Bronchial epithelial cell (primary cell): ENCODE results near the gene ALDH1A2. TPM values are rescaled to one million over a fixed set of nuclear protein-coding genes. Genes with fewer than 3 reads are reported as not detected.
A peak's percentile ranks its signal among the peaks of the same experiment; 100 is the strongest.
"Not testable (repeated sequence)": the region's sequence is repeated elsewhere in the genome, so short reads cannot be mapped to it uniquely, and the experiment has no call there.

Experiments
- DNase-seq: peaks from one replicate; pipeline ENCODE4 v3.0.0-alpha.2; 2010; ENCODE audit warnings: low read depth
- FAIRE-seq: peaks from 2 replicates; lab custom pipeline; 2011; peaks lifted over from hg19 to GRCh38; lab: Jason Lieb, UNC
- H3K27me3 ChIP-seq: 2 replicates; pipeline ENCODE4 v1.5.1; 2011; ENCODE audit warnings: low read length; ENCODE audit not compliant: control insufficient read depth, insufficient read depth
- H3K36me3 ChIP-seq: 2 replicates; pipeline ENCODE4 v1.5.1; 2011; ENCODE audit warnings: low read length; ENCODE audit not compliant: control insufficient read depth, insufficient read depth
- H3K4me3 ChIP-seq: 2 replicates; pipeline ENCODE4 v1.5.1; 2011; ENCODE audit warnings: mild to moderate bottlenecking, low read depth, low read length, control low read depth
- CTCF ChIP-seq: IDR thresholded peaks from 2 replicates; pipeline ENCODE4 v1.5.1; 2011; ENCODE audit warnings: mild to moderate bottlenecking, moderate library complexity, low read length, control low read depth, inconsistent platforms; ENCODE audit not compliant: insufficient read depth, severe bottlenecking
- total RNA-seq: library from RNA; depleted of rRNA; stranded (reverse); fragments of >200 nt; gene quantifications from 2 replicates; pipeline ENCODE4 v1.2.1, GENCODE V29; 2014

The ALDH1A2 gene
- total RNA-seq, 1 donor from 2014 or later = 0.79 TPM

GRCh38 chr15:58039079-58040035 lies 26.2 kb downstream of the ALDH1A2 start:
- TF ChIP-seq CTCF = no peak
- no peak for FAIRE-seq
- DNase-seq = peak; percentile 66
- Histone ChIP-seq H3K36me3 (no peaks in the 10 kb centered on the region), H3K27me3 (no peaks in the 10 kb centered on the region), H3K4me3 (no peak overlapping the region)

- Histone ChIP-seq H3K4me3 (no peak overlapping the region), H3K36me3 (no peaks in the 10 kb centered on the region), H3K27me3 (no peaks in the 10 kb centered on the region)
- TF ChIP-seq CTCF = no peak
- FAIRE-seq (no peak), DNase-seq (peak; percentile 90)
Observed at GRCh38 chr15:58038426-58039078, 27.0 kb downstream of the ALDH1A2 start.

- DNase-seq = no peak
- no peak for FAIRE-seq
- TF ChIP-seq CTCF = no peak
Observed at GRCh38 chr15:58037723-58038301, 27.7 kb downstream of the ALDH1A2 start.

GRCh38 chr15:58036579-58036978 lies 28.9 kb downstream of the ALDH1A2 start:
- FAIRE-seq = no peak
- Histone ChIP-seq H3K4me3 (no peak overlapping the region), H3K27me3 (no peaks in the 10 kb centered on the region), H3K36me3 (no peaks in the 10 kb centered on the region)
- no peak for DNase-seq
- TF ChIP-seq CTCF = no peak

More at GRCh38 chr15:58037723-58038301, 27.7 kb downstream of the ALDH1A2 start:
- Histone ChIP-seq H3K36me3 (no peaks in the 10 kb centered on the region), H3K27me3 (no peaks in the 10 kb centered on the region), H3K4me3 (no peak overlapping the region)

- FAIRE-seq, DNase-seq, H3K4me3 ChIP-seq, H3K36me3 ChIP-seq, H3K27me3 ChIP-seq: not testable (repeated sequence)
Observed at GRCh38 chr15:58028392-58028791, 37.1 kb downstream of the ALDH1A2 start.

DNA sequence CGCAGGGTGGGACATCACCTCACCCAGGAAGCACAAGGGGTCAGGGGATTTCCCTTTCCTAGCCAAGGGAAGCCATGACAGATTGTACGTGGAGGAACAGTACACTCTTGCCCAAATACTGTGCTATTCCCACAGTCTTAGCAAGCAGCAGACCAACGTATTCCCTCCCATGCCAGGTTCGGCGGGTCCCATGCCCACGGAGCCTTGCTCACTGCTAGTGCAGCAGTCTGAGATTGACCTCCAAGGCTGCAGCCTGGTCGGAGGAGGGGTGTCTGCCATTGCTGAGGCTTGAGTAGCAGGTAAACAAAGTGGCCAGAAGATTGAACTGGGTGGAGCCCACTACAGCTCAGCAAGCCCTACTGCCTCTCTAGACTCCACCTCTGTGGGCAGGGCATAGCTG lies 39.0 kb downstream of the ALDH1A2 start:
- Histone ChIP-seq H3K4me3 (no peak overlapping the region), H3K27me3 (no peaks in the 10 kb centered on the region), H3K36me3 (no peaks in the 10 kb centered on the region)
- DNase-seq = no peak
- FAIRE-seq = no peak
- TF ChIP-seq CTCF = no peak
